GM18502 (cell line): ENCODE results near the gene CCDC38.

Source experiments
- ATAC-seq: cut with Tn5 transposase; IDR thresholded peaks from one replicate; pipeline ENCODE4 v1.9.1; 2021; ENCODE audit warnings: mild to moderate bottlenecking; ENCODE audit not compliant: unreplicated experiment, poor library complexity

Gene CCDC38

GRCh38 chr12:95890958-95891357 is 51.5 kb downstream of the CCDC38 start:
- no peak for ATAC-seq

DNA sequence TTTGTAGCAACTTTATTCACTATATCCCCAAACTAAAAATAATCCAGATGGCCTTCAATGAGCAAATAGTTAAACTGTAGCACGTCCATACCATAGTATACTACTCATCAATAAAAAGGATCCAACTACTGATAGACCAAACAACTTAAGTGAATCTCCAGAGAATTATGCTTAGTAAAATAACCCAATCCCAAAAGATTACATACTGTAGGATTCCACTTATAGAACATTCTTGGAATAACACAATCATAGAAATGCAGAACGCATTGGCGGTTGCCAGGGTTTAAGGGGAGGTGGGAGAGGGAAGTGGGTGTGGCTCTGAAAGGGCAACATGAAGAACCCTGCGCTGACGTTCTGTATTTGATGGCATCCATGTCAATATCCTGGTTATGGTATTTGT is 55.1 kb downstream of the CCDC38 start:
- ATAC-seq: no peak

GRCh38 chr12:95884998-95885397 is 57.4 kb downstream of the CCDC38 start:
- ATAC-seq: no peak

DNA sequence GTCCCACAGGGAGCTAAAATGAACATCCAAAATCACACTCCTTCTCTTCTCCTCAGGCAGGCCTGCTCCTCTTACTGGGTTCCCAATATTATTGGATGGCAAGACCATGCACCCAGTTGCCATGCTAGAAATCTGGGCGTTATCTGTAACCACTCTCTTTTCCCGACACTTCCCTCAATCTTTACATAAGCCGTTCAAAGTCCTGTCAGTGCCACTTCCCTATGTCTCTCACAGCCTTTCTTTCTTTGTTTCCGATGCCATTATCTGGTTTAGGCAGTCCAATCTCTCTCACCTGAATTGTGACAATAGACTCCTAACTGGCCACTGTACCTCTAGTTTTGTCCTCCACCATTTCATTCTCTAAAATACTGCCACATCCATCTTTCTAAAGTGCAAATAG is 59.5 kb downstream of the CCDC38 start:
- no peak for ATAC-seq

GRCh38 chr12:95882080-95882479 is 60.3 kb downstream of the CCDC38 start:
- no peak for ATAC-seq

- ATAC-seq: no peak
Measured at GRCh38 chr12:95881331-95881955, 61.0 kb downstream of the CCDC38 start.

DNA sequence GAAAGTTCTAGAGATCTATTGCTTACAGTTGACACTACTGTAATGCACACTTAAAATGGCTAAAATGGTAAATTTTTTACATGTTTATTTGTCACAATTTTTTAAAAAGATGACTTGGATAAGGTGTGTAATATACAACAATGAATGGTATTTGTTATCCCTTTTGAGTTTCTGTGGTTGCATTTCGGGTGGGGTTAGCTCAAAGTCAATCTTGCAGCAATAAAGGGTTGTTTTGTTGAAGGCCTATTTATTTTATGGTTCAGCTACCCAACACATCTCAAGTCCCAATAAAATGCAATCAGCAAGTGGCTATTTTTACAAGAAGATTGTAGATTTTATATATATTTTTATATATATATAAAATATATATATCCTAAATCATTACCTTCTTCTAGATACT is 61.5 kb downstream of the CCDC38 start:
- no peak for ATAC-seq

- no peak for ATAC-seq
Measured at GRCh38 chr12:95877622-95878021, 64.8 kb downstream of the CCDC38 start.

DNA sequence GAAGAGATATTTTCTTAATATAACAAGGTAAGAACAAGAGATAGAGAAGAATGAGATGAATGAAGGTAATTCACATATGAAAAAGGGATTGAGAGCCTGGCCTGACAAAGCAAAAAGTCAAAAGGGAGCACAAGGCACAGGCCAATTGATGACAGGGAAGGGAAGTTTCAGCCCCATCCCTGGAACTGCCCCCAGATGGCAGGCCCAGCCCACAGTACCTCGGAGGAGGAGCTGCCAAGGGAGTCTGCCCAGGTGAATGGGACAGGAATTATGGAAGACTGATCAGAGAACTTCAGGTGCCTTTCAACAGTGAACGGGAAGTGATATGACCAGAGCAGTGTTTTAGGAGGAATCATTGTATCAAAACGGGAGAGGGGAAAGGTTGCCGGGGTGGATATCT is 68.0 kb downstream of the CCDC38 start:
- no peak for ATAC-seq

GRCh38 chr12:95870897-95871296 is 71.5 kb downstream of the CCDC38 start:
- ATAC-seq: no peak

GRCh38 chr12:95863337-95863736 is 79.1 kb downstream of the CCDC38 start:
- ATAC-seq: no peak

GRCh38 chr12:95862038-95862437 is 80.4 kb downstream of the CCDC38 start:
- ATAC-seq: no peak

DNA sequence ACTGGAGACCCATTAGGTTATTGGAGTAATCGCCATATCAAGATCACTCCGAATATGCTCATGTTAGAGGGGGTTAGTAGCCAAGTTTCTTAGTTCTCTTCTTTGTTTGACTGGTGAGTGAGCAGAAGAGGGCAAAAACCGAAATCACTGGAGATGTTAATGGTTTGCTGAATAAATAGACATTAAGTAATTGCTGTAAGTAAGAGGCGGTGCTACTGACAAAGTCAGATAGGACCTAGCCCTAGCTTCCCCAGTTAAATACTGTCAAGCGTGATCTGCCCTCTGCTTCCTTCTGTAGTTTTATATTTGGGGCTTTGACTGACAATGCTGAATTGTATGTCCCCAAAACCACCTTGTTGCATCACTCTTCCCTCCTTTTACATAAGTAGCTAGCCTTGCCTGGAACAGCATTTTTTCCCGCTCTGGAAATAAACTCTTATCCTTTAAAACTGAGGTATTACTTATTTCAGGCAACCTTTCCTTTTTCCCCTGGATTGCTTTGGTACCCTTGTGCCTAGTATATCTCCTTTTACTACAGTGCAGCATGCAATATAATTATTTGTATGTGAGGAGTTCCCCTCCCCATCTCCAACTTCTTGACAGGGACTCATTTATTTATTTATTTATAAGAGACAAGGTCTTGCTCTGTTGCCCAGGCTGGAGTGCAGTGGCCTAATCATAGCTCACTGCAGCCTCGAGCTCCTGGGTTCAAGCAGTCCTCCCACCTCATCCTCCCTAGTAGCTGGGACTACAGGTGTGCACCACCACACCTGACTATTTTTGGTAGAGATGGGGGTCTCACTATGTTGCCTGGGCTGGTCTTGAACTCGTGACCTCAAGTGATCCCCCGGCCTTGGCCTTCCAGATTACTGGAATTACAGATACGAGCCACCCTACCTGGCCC is 82.2 kb downstream of the CCDC38 start:
- no peak for ATAC-seq

- ATAC-seq: peak; percentile 31
Measured at GRCh38 chr12:95859344-95859816, 83.0 kb downstream of the CCDC38 start.

DNA sequence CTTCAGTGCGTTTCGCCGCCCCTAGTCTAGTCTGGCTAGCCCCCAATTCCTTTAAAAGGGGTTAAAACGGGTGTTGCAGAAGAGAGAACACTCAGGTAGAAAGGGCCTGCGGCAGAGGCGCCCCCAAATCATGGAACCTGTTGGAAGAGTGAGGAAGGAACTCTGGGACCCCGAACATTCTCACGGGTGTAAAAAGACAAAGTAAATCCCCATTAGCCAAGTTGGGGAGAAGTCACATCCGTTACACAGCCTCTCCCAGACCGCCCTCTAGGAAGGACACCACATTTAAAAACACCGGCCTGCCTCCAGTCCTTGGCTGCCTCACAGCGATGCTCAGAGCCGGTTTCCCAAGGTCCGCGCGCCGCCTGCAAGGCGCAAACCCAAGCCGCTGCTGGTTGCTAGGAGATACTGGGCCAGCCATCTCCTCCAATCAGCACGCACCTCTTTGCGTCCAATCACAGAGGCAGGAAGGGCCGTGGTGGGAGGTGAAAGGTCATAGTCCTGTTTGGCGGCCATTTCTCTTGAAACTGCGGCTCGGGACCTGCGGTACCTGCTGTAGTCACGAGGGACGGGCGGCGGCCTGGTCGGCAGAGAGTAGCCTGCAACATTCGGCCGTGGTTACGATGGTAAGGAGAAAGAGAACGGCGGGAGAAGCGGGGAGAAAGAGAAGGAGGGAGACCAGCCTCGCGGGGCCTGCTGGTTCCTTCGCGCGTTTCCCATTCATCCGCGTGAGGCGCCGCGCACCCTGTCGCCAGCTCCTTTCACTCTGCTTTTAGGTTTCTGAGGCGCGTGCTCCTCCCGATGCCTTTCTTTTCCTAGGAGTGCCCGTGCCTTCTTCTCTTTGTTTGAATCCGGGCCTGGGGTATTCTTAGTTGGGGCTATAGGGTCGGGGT is 83.7 kb downstream of the CCDC38 start, which contains the start of gene SNRPF:
Gene SNRPF (plus strand): TSS at position 502 of the 893 bp plus-strand sequence. CDS start 122 bp downstream, at position 624.
- peak; percentile 99 for ATAC-seq

- no peak for ATAC-seq
Measured at GRCh38 chr12:95857799-95858198, 84.6 kb downstream of the CCDC38 start.

DNA sequence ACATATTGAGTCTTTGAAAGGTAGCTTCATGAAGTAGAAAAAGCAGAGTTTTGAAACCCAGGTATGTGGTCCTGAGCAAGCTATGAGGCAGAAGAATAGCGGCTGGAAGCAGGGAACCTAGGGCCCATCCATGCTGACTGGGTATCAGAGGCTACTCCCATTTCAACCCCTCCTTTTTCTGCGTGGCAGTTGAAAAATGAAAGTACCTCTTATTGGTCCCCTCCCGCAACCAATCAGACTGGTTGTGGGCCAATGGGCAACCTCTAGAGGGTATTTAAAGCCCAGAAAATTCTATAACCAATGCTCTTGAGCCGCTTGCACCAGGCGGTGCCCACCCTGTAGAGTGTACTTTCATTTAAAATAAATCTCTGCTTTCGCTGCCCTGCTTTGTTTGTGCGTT is 85.3 kb downstream of the CCDC38 start:
- ATAC-seq: no peak

DNA sequence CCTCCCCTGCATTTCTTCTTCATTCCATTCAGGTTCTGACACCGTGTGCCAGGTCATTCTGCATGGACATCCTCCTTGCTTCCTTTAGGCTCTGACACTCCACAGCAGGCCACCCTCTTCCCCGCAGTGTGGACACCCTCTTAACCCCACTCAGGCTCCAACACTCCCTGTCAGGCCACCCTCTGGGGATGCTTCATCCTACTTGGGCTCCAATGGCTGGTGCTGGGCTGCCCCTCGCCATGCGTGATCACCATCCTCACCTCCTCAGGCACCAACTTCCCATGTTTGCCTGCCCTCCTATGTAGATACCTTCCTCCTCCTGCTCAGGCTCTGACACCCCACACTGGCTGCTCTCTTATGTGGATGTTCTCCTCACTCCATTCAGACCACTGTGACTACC is 90.3 kb downstream of the CCDC38 start:
- no peak for ATAC-seq

GRCh38 chr12:95851606-95852005 is 90.8 kb downstream of the CCDC38 start:
- ATAC-seq: no peak

DNA sequence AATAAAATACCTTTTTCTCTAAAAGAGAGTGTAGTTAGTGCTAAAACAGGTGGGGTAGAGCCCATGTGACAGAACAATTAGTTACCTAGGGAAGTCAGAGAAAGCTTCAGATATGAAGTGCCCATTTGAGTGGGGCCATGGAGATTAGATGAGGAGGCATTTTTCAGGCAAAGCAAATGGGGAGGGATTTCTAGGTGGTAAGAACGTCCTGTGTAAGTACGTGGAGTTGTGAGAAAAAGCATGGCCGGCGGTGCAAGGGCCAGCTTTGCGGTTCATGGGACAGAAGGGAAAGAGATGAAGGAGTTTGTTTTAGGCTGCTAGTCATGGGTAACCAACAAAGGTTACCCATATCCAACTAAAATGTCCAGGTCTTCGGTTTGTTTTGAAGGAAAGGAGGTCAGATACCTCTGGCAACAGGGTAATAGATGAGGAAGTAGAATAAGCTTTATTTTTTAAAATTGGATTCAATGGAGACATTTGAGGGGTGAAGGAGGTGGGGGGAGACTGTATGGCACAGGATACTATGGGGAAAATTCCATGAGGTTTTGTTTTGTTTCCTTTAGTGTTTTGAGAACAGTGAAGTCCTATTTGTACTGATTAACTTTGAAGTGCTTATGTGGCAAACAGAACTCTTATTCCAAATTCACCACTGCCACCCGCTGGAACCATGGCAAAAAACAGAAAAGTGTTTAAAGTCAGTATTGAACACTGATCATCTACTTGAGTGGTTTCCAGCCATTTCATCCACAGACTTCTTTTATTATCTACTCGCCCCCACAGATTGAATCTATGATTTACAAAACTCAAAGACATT is 93.6 kb downstream of the CCDC38 start:
- ATAC-seq: no peak
